NCI-H128 (cell line): Measurements from ENCODE around the gene AGBL4.

Experiments used
- DNase-seq: peaks from one replicate; lab custom pipeline; 2025; ENCODE audit not compliant: unreplicated experiment; lab: John Stamatoyannopoulos, UW

AGBL4 gene

GRCh38 chr1:48851638-48852037 is 1172.1 kb downstream of the AGBL4 start:
- no peak for DNase-seq

- no peak for DNase-seq
Measured at GRCh38 chr1:48848035-48848434, 1175.7 kb downstream of the AGBL4 start.

GRCh38 chr1:48846441-48846840 is 1177.3 kb downstream of the AGBL4 start:
- DNase-seq = no peak

DNA sequence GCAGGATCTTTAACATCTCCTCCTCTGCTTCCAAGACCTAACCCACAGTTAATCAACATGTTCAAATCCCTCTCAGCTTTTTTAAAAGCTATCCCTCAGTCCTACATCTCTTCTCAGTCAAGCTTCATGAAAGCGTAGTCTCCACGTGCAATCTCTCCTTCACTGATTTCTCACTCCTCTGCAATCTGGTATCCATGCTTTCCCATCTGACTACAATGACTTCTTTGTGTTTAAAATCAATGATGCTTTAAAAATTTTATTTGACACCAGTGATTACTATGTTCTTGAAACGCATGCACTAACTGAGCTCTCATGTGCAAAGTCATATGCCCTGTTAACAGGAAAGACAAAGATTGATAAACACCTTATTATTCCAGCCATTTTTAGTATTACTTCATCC is 1179.6 kb downstream of the AGBL4 start:
- DNase-seq = no peak

GRCh38 chr1:48841966-48842365 is 1181.8 kb downstream of the AGBL4 start:
- DNase-seq = no peak

DNA sequence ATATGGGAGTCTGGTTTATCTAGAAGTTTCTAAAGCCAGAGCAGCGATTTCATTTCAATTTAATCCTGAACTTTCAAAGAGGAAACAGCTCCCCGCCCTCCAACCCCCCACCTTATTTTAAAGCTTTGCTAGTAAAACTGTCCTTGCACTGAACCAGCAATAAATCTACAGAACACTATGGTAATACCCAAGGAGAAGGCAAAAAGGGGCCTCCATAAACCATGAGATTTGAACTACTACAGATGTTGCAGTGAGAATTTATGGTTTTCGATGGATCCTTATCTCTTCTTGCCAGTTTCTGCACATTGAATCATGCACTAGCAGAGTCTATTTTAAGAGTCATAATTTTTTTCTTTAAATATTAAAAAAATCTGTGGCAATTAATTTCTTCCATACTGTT is 1182.3 kb downstream of the AGBL4 start:
- DNase-seq = no peak

GRCh38 chr1:48831120-48831978 is 1192.4 kb downstream of the AGBL4 start:
- no peak for DNase-seq

- no peak for DNase-seq
Measured at GRCh38 chr1:48830715-48831114, 1193.0 kb downstream of the AGBL4 start.

- DNase-seq = no peak
Measured at GRCh38 chr1:48829446-48829845, 1194.3 kb downstream of the AGBL4 start.

GRCh38 chr1:48823168-48823567 is 1200.6 kb downstream of the AGBL4 start:
- DNase-seq = peak; percentile 21

GRCh38 chr1:48820491-48820890 is 1203.3 kb downstream of the AGBL4 start:
- DNase-seq = no peak

DNA sequence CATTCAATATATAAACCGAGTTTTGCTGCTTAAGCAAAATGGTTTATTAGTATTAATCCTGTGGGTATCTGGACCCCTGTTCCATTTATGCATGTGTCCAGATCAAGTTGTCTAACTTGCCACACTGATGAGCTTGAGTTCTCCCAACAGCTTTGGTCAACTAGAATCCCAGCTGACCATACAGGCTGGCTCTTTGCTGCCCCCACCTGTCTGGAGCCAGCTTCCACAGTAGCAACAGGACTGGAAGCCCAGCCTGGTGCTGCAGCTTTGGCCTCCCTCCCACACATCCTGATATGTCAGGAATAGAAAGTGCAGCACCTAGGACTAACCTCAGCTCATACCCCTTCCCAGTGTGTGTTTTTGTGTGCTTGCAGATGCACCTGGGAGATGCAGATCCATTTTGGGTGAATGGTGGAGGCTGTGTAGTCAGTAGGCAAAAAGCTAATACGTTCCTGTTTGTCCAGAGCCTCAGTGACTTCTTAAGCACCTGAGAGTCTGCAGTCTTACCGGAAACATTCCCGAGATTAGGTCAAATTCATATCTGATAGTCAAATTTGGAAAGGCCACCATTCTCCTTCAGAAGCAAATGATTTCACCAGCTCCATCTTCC is 1206.1 kb downstream of the AGBL4 start:
- DNase-seq = no peak

- no peak for DNase-seq
Measured at GRCh38 chr1:48810740-48811139, 1213.0 kb downstream of the AGBL4 start.

DNA sequence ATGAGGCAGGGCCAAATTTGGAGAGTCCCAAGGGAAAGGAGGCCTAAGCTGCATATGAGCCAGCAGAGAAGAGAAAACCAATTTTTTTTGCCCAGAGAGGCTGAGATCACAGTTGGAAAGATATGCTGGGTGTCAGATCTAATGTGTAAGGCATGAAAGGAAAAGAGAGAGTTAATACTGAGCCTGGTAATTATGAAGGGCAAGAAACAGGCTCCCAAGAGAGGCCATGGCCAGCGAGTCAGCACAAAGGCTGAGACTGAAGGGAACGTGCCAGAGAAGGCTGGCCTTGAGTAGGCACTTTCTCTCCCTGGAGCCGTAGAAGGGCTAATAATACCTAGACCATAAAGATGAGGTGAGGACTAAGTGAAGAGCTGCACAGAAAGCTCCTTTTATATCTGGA is 1215.3 kb downstream of the AGBL4 start:
- no peak for DNase-seq

DNA sequence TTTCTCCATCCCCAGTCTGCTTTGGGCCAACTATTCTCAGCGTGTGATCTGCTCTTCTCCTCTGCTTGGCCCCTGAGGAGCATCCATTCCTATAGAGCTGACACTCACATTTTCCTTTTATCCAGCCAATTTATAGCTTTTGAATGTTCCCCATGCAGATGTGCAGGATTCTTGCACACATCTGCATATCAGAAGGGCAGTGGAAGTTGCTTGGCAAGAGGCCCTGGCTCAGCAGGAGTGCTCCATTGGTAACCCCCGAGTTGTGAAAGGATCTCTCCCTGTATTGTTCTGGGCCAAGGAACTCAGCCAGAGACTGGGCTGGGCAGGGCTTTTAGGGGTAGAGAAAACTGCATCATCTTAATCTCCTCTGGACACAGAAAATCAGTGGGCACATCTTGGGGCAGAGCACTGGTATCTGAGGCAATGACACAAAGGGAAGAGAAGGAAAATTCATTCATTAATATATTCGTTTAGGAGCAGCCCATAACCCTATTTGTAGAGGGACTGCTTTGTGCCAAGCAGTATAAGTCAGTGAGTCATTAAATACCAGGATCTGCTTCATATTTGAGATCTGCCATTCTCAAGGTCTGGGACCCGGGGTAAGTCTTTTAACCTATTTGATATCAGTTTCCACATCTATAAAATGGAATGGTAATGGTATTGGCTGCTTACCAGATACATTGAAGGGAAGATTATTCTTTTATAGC is 1216.0 kb downstream of the AGBL4 start:
- no peak for DNase-seq

DNA sequence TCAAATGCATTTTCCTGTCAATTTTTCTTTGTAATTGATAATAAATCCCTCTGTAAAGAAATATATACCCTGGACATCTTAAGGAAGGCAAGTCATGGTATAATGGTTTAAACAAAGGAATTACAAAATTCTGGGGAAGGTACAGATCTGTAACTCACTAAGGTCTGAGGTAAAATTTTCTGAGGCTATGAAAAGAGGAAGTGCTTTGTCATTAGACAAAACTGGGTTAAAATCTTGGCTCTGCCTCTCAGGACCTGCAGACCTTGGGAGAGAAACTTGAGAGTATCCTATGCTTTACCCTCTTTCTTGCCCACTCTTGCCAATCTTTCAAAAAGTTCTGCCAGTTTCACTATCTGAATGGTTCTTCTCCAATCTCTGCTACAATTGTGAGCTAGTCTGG is 1220.3 kb downstream of the AGBL4 start:
- no peak for DNase-seq

GRCh38 chr1:48794816-48795215 is 1228.9 kb downstream of the AGBL4 start:
- no peak for DNase-seq

DNA sequence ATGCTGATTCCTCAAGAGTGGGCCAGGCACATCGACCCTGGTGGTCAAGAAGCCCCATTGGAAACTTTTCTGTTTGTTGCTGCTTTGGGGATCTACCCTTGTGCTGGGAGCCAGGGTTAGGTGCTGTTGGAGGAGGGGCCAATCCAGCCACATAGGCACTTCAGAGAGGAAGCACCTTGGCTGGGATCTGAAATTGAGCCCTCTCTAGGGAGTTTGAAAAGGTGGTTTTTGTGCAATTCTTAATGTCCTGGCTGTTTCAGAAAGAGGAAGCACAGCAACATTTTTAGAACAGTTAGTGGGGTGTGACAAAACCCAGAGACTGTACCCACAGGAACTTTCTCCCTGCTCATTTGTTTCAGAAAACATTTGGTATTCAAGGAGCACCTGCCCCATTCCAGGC is 1229.9 kb downstream of the AGBL4 start:
- DNase-seq = no peak

GRCh38 chr1:48792961-48793360 is 1230.8 kb downstream of the AGBL4 start:
- no peak for DNase-seq

DNA sequence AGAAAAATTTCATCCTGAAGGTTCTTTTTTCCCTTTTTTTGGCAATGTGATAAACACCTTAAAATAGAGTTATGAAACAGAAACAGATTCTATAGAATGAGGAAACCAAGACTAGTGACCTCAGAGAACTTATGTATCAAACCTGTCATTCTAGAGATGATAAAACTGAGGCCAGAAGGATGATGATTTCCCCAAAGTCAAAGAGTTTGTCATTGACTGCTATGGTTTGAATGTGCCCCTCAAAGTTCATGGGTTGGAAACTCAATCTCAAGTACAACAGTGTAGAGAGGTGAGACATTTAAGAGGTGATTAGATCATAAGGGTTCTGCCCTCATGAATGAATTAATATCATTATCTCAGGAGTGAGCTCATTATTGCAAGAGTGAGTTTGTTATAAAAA is 1233.4 kb downstream of the AGBL4 start:
- DNase-seq = no peak

DNA sequence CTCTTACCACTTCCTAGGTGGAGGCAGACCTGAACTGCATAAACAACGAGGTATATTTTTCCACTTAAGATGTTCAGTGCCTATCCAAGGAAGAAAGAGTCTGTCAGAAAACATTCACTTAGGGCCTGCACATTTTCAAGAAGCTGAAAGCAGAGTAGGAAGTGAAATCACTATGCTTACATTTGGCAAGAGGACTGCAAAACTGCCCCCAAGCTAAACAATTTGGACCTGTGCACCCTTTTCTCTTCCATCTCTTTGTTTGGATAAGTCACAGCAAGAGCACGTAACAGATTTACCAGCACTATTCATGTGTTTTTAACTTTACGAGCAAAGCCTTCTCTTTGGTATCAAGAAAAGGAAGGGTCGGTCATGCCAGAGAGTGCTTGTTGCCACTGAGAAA is 1233.9 kb downstream of the AGBL4 start:
- no peak for DNase-seq

- DNase-seq = no peak
Measured at GRCh38 chr1:48785869-48786268, 1237.9 kb downstream of the AGBL4 start.
